Measurements from ENCODE around the gene ARHGAP24. TPM values are rescaled to one million over a fixed set of nuclear protein-coding genes. Genes with fewer than 3 reads are reported as not detected.
"Not testable (repeated sequence)": the region's sequence is repeated elsewhere in the genome, so short reads cannot be mapped to it uniquely, and the experiment has no call there.

Gene ARHGAP24
- total RNA-seq, 4 donors from 2014 or later, result 12.1 to 60.8 (median 18.9) TPM

DNA sequence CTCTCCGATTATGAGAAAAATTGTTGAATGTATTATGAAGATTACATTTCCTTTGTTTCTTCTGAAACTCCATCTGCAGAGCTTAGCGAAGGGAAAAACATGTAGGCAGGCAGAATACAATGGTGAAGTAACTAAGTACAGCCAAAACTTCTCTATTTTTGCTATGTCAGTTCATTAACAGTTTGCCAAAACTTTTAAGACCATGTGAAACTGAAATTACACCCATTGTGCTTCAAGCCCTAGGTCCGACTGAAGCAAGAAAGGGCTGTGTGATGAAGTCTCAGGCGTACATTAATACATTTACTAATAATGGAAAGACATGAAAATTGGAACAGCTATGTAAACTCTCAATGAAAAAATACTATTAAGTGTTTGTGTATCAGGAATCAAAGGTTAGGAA is 486.9 kb downstream of the ARHGAP24 start:
- intact Hi-C loops (cut with DNase I; ENCODE audit: low total_unique reads), result no loop called here

DNA sequence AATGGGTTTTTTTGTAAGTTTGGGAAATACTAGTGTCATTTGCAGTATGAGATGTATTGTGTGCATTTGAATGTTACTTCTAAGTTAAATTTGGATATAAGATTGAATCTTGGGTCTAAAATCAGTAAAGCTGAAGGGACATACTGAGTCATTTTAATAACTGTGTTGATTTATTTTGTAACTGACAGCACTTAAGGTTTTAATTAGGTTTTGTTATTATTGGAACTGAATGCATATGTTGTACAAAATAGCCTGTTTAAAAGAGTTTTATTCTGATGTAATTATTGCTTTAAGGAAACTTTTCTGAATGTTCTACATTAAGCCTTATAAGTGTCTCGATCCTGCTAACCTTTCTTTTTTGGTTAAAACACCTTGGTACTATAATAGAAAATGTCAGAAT is 488.3 kb downstream of the ARHGAP24 start:
- H3K4me1 ChIP-seq, result no peaks in the 10 kb centered on the region
- intact Hi-C loops (cut with DNase I; ENCODE audit: low total_unique reads), result no loop called here
- no peaks in the 10 kb centered on the region for H3K27me3 ChIP-seq
- no peak for DNase-seq
- H3K9me3 ChIP-seq, result no peaks in the 10 kb centered on the region
- no peaks in the 10 kb centered on the region for H3K36me3 ChIP-seq
- no peak for TF ChIP-seq POLR2A (IDR thresholded peaks at IDR 0.05)
- TF ChIP-seq, protein P1, sequence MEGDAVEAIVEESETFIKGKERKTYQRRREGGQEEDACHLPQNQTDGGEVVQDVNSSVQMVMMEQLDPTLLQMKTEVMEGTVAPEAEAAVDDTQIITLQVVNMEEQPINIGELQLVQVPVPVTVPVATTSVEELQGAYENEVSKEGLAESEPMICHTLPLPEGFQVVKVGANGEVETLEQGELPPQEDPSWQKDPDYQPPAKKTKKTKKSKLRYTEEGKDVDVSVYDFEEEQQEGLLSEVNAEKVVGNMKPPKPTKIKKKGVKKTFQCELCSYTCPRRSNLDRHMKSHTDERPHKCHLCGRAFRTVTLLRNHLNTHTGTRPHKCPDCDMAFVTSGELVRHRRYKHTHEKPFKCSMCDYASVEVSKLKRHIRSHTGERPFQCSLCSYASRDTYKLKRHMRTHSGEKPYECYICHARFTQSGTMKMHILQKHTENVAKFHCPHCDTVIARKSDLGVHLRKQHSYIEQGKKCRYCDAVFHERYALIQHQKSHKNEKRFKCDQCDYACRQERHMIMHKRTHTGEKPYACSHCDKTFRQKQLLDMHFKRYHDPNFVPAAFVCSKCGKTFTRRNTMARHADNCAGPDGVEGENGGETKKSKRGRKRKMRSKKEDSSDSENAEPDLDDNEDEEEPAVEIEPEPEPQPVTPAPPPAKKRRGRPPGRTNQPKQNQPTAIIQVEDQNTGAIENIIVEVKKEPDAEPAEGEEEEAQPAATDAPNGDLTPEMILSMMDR (IDR thresholded peaks at IDR 0.05), result no peak
- H3K27ac ChIP-seq, result no peak overlapping the region
- no peak overlapping the region for H3K4me3 ChIP-seq

More for the DNA sequence above, 486.9 kb downstream of the ARHGAP24 start:
- Histone ChIP-seq H3K4me1 (no peaks in the 10 kb centered on the region), H3K27ac (no peak overlapping the region), H3K9me3 (no peaks in the 10 kb centered on the region), H3K27me3 (no peaks in the 10 kb centered on the region), H3K4me3 (no peak overlapping the region), H3K36me3 (no peaks in the 10 kb centered on the region)
- TF ChIP-seq, protein P1 (IDR thresholded peaks at IDR 0.05), result no peak
- no peak for TF ChIP-seq POLR2A (IDR thresholded peaks at IDR 0.05)
- no peak for DNase-seq

DNA sequence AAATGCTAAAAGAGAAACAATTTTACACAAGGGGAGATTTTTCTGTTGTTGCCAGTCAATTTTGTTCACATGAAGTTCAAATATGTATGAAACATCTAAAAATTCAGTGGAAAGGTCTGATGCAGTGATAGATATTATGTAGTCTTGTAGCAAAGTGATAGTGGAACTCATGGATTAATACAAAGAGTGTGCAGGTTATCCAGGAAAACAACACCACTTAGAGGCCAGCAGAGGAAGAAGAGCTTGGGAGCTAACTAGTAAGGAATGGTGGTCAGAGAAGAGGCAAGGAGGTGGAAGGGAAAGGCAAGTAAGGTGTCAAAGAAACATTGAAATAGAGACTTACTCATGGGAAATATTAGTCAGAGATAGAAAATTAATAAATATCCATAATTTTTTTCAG is 489.3 kb downstream of the ARHGAP24 start:
- no peak overlapping the region for H3K4me3 ChIP-seq
- H3K27me3 ChIP-seq, result no peaks in the 10 kb centered on the region
- no peak for DNase-seq
- intact Hi-C loops (cut with DNase I; ENCODE audit: low total_unique reads), result no loop called here
- no peaks in the 10 kb centered on the region for H3K36me3 ChIP-seq
- no peak overlapping the region for H3K27ac ChIP-seq
- H3K9me3 ChIP-seq, result no peaks in the 10 kb centered on the region
- no peaks in the 10 kb centered on the region for H3K4me1 ChIP-seq
- TF ChIP-seq, protein P1 (IDR thresholded peaks at IDR 0.05), result peak in 1 of 4 experiments; percentile 4
- TF ChIP-seq POLR2A (IDR thresholded peaks at IDR 0.05), result no peak

DNA sequence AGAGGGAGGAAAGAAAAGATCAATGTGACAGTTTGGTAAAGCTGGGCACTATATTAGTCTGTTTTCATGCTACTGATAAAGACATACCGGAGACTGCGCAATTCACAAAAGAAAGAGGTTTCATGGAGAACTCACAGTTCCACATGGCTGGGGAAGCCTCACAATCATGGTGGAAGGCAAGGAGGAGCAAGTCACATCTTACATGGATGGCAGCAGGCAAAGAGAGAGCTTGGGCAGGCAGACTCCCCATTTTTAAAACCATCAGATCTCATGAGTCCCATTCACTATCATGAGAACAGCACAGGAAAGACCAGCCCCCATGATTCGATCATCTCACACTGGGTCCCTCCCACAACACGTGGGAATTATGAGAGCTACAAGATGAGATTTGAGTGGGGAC is 490.1 kb downstream of the ARHGAP24 start:
- H3K27ac ChIP-seq, result peak overlapping the region in 1 of 2 donors; percentile 31
- H3K27me3 ChIP-seq; H3K4me1 ChIP-seq; intact Hi-C loops (cut with DNase I; ENCODE audit: low total_unique reads); H3K4me3 ChIP-seq; H3K36me3 ChIP-seq; H3K9me3 ChIP-seq; DNase-seq: not testable (repeated sequence)

DNA sequence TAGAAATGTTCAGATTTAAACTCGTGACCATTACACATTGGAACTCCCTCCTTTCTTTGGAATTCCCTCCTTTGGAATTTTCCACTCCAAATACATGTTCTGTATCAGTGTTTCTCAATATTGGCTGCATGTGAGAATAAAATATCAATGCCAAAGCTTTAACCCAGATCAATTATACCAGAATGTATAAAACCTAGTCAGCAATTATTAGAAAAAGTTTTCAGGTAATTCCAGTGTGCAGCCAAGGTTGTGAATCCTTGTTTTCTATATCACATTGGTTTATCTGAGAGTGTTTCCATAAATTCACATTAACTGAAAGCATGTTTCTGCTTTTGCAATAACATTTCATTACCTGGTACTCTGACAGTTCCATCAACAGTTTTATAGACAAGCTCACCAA is 490.6 kb downstream of the ARHGAP24 start:
- no peak overlapping the region for H3K4me3 ChIP-seq
- no peaks in the 10 kb centered on the region for H3K27me3 ChIP-seq
- DNase-seq, result no peak
- no peaks in the 10 kb centered on the region for H3K9me3 ChIP-seq
- intact Hi-C loops (cut with DNase I; ENCODE audit: low total_unique reads), result no loop called here
- TF ChIP-seq, protein P1 (IDR thresholded peaks at IDR 0.05), result no peak
- TF ChIP-seq POLR2A (IDR thresholded peaks at IDR 0.05), result no peak
- H3K36me3 ChIP-seq, result no peaks in the 10 kb centered on the region
- no peaks in the 10 kb centered on the region for H3K4me1 ChIP-seq
- peak overlapping the region in 1 of 2 donors; percentile 31 for H3K27ac ChIP-seq

DNA sequence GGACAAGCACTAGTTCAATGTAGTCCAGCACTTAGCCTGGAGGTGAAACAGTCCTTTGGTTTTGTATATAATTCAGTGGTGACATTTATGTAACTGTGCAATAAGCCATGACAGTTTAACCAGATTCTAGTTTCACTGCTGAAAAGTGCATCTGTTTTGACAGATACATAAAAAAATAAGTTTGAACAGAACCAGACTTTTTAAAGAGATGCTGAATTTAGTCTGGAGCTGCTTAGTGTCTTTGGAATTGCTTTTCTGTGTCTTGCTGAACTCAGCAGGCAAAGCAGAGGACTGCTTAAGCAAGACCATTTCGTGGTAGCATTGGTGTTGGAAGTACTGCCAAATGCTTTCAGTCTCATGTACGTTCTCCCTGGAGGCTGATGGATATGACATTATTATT is 491.4 kb downstream of the ARHGAP24 start:
- Histone ChIP-seq H3K4me1 (no peaks in the 10 kb centered on the region), H3K4me3 (no peak overlapping the region), H3K9me3 (no peaks in the 10 kb centered on the region), H3K27me3 (no peaks in the 10 kb centered on the region), H3K27ac (peak overlapping the region in 1 of 2 donors; percentile 31), H3K36me3 (no peaks in the 10 kb centered on the region)
- intact Hi-C loops (cut with DNase I; ENCODE audit: low total_unique reads), result no loop called here
- no peak for TF ChIP-seq POLR2A (IDR thresholded peaks at IDR 0.05)
- TF ChIP-seq, protein P1 (IDR thresholded peaks at IDR 0.05), result no peak
- no peak for DNase-seq
